Measurements from ENCODE around the gene HOOK1. TPM values are rescaled to one million over a fixed set of nuclear protein-coding genes. Genes with fewer than 3 reads are reported as not detected.

The HOOK1 gene
- 0.02 TPM in 1 of 2 replicates, not detected in the other for total RNA-seq (2014; rRNA removed; shearing (Covaris generic))
- polyA plus RNA-seq (2014; cell fraction: nucleus; rRNA removed) = not detected in 2 replicates

DNA sequence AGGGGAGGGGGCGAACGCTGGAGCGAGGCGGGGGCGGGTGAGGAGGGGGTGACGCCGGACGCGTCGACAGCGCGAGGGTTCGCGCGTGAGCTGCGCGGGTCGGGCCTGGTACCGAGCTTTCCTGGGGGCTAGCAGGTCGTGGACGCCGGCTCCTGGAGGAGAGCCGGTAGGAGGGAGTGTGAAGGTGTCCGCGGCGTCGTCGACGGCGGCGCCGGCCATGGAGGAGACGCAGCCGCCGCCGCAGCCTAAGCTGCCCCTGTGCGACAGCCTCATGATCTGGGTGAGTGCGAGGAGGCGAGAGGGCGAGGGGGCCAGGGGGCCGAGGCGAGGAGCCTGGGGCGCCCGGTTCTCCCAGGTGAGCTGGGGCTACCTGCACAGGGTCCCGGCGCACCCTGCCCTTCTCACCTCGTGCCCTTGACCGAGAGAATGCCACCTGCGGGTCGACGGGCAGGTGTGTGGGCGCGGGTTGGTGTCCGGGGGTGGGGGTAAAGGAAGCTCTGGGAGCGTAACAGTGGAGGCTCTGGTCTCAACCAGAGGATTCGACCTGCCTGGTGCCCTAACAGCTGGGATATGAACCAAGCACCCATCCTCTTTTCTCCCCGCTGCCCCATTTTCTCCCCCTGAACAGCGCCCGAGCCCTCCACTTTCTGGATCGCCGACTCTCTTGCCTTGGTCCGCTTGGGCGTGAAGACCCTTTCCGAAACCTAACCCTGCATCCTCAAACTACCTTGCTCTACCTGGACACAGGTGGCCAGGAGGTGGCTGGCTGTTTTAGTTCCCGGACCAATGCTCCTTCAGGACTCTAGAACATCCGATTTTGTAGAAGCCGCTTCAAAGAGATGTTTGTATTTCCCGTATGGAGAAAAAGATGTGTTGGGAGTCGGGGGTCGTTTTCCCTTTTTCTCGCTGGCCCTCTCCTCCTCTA, at the start of gene HOOK1:
Gene HOOK1 (plus strand): TSS at position 49 of the 925 bp plus-strand sequence. CDS start 169 bp downstream, at position 218.
- DNase-seq (ENCODE audit: extremely low read depth, low read depth) = no peak

DNA sequence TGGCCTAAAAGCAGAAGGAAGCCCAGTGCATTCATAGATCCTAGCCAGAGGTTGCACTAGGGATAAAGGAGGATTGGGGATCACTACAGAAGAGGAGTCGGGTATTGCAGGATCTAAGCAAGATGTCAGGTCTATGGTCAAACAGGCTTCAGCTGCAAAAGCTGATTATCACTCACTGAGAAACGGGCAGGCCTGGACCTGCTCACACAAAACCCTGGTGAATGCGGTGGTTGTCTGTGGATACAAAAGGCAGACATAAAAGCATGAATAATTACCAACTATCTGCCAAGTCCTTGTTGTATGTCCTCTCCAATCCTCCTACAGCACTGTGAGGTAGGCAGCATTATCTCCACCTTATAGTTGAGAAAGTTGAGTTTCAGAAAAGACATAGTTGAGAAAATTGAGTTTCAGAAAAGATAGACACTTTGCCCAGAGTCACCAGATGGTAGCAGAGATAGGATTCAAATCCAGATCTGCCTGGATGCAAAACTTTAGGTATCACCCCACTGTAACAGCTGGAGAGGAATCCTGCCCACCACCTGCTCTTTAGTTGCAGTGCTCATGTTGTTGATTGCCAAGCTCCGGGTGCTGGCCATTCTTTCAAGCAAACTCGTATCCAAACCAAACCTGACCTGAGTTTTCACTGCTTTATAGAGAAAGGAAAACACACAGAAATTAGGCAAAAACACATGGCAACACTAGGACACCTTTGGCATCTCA, 49.6 kb upstream of the HOOK1 start:
- no peak for DNase-seq (ENCODE audit: extremely low read depth, low read depth)

DNA sequence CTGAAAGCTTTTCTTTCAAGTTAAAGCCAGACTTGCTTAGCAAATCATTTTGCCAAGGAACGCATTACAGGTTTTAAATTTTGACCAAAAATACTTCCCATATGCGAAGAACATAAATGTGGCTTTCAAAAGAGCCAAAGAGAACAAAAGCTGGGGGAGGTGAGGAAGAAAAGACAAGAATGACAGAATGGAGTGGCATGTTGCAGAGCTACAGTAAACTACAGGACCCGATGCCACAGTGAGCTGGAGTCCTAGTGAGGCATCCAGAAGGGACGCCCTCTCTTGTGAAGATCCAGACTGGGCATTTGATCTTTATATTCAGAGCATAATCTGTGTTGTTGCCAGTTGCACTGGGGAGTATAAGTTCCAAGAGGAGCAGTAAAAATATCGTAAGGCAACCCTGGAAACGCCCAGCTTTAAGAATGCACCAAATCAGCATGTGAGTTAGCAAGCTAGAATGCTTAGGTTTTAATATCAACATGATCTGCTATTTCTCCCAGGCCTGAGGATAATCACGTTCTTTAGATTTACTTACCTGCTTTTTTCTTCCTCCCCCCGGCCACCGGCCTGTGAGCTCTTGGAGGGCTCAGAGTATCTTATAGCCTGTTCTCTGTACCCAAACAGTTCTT, 48.4 kb upstream of the HOOK1 start:
- no peak for DNase-seq (ENCODE audit: extremely low read depth, low read depth)

DNA sequence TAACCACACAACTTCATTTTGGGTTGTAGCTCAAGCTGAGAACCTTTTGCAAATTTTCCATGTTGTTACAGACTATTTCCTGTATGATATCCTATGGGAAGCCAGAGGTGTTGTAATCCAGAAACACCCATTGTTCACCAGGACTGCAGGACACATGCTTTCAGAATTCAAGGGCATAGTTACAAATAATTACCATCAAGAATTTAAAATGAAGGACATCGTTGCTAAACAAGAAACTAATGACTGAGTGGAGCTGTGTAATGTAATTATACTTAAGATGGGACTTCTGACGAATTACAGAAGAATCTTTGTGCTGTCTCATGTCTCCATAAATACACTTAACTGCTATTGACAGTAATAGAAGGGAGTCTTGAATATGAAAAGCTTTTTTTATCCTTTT, 47.6 kb upstream of the HOOK1 start:
- no peak for DNase-seq (ENCODE audit: extremely low read depth, low read depth)

DNA sequence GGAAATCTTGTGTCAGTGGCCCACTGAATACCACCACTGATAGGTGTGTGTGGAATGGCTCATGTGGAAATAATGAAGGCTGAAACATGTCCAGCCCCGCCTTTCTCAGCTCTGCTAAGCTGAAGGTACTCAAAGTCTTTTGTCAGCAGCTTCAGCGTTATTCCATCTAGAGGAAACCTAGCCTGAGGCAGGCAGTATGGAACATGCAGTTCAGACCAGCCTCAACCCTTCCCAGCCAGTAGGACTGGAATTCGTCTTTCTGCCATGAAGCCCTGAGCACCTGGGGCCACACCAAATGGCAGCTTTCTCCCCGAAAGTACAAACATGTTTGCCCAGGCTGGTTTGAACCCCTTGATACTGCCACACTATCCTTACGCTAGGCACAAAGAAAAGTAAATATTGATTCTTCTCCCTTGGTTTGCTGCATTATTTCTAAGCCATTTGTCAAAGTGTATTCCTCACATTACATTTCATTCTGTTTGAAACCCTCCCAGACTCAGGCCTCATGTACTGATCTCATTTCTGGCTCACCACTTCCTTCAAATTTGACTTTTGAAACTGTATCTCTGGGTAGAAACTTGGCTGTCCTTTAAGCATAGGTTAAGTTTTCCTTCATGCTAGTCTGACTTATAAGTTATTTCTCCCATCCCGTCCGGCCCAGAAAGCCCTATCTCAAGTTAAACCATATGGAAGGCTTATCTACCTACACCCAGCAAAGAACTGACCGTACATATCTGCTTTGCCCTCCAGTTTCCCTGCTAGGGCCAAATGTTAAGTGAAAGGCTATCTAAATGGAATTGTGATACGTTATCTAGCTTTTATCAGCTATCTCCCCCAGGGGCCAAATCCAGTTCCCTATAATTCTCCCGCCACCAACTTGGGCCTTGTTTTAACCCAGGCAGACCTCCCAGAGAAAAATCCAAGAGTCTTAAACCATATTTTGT, 45.7 kb upstream of the HOOK1 start:
- DNase-seq (ENCODE audit: extremely low read depth, low read depth) = no peak

DNA sequence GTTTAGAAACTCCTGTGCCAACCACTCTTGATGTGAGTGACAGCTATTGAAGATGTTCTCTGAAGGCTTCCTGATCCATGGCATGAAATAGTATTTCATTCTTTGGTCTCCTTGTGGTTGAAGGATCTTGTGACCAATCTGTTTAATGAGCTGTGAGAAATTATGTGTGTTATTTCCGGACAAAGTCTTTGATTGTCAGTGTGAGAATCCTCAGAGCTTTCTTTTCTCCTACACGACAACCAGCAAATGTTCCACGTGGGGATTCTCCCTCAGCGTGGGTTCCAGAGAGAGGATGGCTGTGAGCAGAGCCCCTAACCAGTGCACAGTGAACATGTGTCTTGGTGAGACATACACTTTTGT, 45.0 kb upstream of the HOOK1 start:
- DNase-seq (ENCODE audit: extremely low read depth, low read depth) = no peak

DNA sequence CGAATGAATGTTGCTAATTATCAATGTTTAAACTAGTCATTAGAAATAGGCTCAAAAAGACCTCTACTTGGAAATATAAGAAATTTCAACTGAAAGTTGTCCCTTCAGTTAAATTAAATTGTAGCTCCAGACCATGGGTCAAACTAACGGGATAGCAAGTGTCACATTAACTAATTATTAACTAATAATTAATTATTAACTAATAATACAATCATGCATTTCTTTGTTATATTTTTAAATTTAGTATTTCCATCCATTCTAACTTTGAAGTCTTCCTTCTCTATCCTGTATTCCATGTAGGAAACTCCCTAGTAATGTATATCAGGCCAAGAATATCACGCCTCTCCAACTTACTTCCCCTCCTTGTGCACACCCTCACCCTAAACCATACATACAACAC, 43.4 kb upstream of the HOOK1 start:
- no peak for DNase-seq (ENCODE audit: extremely low read depth, low read depth)

DNA sequence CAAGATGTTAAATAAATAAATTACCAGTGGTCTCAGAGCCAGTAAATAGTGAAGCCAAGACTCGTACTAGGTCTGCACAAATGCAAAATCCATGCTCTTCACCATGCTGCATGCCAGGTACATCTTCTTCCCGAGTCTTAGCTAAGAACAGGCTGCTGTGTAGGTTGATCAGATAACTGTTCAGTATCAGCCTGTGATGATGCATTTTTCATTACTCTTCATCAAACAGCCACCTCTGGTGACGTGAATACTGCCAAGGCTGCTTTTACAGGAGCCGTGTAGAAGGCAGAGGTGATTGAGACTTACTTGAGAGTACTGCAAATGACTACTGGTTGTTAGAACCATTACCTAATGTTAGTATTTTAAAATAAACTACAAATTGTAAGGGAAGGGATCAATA, 39.3 kb upstream of the HOOK1 start:
- DNase-seq (ENCODE audit: extremely low read depth, low read depth) = no peak

DNA sequence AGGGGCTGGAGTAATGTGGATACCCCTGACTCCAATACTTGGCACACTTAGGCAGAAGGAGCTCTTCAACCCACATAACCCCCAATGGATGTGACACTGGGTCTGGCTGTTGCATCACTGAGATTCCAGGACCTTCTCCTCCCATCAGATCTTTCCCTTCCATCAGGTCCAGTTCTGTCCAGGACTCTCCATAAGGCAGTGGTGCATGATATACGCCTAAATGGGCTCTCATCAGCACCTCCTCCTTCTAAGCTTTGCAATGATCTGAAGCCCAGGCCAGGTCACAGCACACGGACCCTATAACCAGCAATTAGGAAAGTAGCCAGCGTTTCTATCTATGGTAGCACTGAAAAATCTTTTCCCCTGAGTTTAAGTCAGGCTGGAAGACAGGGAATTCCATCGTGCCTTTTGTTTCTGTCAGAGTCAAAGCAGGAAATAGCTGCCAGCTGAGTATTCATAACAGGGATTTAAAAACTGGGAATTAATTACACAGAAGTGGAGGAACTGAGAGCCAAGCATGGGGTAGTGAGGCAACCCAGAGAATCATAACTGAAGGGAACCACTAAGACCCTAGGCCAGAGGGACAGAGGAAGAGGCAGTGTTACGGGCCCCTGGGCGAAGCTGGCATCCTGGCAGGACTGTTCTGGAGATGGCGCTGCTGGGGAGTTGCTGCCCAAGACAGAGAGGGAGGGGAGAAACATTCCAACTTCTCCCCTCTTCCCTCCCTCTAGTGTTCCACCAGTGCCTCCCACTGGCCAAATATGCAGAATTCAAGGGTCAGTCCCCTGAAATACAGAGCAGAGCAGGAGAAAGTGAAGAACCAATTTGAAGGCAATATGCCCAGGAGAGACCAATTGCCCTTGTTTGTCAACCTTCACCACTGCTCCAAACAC, 37.5 kb upstream of the HOOK1 start:
- DNase-seq (ENCODE audit: extremely low read depth, low read depth) = no peak

DNA sequence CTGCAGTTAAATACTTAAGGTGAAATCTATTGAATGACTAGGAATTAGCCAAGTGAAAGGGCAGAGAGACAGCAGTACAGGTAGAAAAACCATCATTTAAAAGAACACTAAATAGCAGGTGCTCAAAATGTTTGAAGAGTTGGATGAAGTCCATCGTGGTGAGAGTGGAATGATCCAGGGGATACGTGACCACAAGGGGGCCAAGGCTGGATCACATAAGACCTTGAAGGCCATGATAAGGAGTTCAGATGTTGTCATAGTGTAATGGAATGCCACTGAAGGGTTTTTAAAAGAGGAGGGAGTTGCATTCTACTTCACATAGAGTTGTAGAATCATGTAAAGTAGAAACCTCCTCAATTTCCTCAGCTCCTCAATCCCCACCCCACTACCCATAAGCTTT, 34.8 kb upstream of the HOOK1 start:
- no peak for DNase-seq (ENCODE audit: extremely low read depth, low read depth)

DNA sequence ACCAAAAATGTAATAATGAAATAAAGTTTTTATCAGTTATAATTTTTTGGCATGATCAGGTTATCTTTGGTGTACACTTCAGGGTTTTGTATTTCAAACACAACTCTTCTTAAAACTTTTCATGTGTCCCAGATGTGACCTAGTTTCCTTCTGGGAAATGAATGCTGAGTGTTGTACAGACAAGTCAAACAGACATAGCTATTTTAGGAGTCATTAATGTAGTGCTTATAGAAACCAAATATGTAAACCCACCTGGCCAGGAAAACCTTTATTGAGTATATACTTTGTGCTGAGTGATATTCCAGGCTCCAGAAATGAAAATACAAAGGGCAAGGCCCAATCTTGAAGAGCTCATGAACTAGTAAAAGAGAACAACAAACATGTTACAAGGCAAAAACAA, 25.9 kb upstream of the HOOK1 start:
- DNase-seq (ENCODE audit: extremely low read depth, low read depth) = no peak

DNA sequence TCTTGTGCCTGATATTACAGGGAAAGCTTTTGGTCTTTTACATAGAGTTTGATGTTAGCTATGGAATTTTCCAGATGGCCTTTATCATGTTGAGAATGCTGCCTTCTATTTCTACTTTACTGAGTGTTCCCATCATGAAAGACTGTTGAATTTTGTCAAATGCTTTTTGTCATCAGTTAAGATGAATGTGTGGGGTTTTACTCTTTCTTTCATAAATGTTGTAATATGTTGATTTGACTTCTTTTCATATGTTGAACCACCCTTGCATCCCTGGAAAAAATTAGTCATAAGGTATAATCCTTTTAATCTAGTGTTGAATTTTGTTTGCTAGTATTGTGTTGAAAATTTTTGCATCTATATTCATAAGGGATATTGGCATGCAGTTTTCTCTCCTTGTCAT, 16.1 kb upstream of the HOOK1 start:
- DNase-seq (ENCODE audit: extremely low read depth, low read depth) = no peak

DNA sequence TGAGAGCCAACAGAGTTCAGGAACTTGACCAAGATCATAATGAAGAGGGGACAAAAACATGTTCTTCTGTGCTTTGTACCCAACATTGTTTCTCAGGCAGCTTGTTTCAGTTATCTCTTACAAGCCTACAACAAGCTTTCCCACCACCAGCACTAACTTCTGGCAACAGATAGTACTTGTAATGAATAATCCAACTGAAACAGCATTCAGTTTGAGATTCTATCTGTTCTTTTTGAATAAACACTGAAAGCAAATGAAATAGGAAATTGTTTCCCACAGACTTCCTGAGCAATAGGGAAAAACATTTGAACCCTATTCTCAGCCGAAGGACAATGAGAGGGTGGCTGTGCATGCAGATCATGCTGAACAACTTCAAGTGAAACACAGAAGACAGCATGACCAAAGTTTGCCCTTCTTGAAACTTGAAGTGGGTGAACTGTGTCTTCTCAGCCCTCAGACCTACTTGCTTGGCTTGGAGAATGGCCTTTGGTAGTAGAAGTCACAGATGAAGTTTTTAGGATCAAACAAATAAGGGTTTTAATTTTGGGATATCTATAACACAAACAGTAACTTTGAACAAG, 11.2 kb upstream of the HOOK1 start:
- no peak for DNase-seq (ENCODE audit: extremely low read depth, low read depth)

DNA sequence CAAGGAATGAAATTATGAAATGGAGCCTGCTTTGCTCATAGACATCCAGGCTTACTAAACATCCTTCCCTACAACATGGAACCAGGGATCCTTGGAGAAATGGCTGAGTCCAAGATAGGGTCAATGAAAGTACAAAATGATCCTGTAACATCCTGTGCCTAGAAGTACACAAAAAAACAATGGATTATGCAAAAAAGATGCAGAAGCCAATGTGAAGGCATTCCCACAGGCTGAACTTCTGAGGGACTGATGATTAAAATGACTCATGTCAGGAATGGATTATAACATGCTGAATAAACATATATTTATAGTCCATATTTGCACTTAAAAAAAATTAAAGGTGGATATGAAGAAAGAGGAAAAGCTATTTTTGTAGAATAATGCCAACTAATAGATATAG, 10.4 kb upstream of the HOOK1 start:
- no peak for DNase-seq (ENCODE audit: extremely low read depth, low read depth)

DNA sequence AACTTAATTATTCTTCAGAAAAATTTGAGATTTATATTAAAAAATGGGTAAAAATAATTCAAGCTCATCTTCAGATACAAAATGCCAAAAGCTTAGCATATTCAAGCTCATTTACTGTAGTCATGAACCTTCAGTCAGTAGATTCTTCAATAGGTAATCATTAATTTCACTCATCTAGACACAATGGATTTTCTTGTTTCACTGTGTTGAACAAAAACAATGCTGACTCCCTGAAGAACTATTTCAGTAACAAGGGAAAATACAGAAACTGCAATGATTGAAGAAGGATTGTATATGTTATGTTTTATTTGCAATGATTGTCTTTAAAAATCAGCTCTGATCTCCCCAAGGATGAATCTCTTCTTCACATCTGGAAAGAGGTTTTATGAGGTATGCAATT, 9.2 kb upstream of the HOOK1 start:
- no peak for DNase-seq (ENCODE audit: extremely low read depth, low read depth)

DNA sequence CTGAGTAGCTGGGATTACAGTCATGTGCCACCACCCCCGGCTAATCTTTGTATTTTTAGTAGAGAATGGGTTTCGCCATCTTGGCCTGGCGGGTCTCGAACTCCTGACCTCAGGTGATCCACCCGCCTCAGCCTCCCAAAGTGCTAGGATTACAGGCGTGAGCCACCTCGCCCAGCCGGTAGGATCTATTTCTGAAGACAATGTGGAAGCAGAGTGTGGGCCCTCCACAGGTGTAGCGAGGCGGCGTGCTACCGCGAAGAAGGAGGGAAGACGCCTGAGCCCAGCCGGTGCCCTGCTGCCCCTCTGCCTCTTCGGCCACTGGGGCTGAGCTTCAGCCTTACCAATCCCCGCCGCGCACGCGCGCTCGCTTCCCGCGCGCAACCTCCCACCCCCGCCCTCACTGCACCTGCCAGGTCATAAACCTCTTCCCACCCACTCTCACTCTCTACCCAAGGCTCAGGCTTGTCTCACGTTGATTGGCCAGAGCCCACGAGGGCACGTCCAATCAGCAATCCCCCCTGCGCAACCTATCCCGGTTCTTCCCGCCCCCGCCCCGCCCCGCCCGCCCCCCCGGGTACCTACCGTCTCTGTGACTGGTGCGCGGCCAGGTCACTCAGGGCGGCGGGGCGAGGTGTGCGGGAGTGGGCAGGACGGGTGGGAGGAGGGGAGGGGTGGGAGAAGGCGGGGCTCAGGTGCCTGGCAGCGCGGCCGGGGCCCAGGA, 409 bp upstream of the HOOK1 start:
- peak; percentile 21 for DNase-seq (ENCODE audit: extremely low read depth, low read depth)

DNA sequence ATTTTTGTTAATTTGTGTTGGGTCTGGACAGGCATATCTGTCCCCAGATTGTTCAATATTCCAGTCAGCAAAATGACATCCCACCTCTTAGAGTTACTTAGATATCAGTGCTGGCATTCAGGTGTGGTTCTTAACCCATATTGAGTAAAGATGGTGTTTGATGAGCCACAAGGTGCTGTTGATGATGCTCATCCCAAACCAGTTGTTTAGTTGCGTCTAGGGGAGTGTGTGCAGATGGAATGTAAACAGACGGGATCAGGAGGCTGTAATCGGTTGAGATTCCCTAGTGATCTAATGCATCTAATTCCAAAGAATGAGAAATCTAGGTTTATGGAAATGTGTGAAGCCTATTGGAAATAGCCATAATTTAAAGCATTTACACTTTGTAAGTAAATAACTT, 1.1 kb downstream of the HOOK1 start:
- DNase-seq (ENCODE audit: extremely low read depth, low read depth) = no peak

DNA sequence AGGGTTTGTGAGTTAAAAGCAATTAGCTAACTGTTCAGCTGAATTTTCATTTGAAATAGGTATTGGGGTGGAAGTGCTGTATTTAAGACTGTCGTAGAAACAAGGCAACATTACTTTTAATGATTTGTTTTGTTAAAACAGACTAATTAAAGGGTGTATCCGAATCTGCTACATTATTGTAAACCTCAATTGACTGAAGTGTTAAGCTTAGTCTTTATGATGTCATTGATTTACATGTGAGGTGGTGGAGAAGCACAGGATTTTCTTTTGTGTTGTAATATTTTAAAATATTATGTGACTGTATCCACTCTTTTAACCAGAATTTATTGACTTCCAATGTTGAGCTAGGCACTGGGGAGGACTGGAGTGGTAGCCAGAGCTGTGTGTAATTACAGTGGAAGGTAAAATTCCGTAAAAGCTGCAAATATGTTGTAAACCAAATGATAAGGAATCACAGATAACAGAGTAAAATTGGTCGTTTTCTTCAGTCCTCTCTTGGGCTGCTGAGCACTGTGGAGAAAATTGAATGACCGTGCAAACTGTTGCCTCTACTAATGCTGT, 1.6 kb downstream of the HOOK1 start:
- no peak for DNase-seq (ENCODE audit: extremely low read depth, low read depth)

Data from NCI-H460 (cell line).